ENCODE results near the gene CHPF2. TPM values are rescaled to one million over a fixed set of nuclear protein-coding genes. Genes with fewer than 3 reads are reported as not detected.

CHPF2 gene
- total and polyA plus RNA-seq, 2 experiments from 2014 or later: 51.0 to 70.0 TPM

DNA sequence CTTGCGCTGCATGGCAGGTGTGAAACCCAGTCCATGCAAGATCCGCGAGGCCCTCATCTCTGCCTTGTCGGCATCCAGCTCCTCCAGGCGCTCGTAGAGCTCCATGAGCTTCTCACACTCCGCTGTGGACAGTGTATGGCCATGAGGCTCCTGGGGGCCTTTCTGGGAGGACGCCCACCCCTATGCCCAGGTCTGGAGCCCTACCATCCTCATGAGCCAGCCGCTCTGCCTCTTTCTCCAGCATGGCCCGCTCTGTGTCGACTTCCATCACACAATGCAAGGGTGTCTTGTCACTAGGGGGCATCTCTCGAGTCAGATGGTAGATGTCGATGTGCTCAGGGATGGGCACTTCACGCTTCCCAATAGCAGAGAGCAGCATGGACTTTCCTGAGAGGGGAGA is 8.6 kb upstream of the CHPF2 start:
- 95% methylated on average over 14 of the region's 14 CpGs for WGBS (ENCODE audit: low lambda C conversion rate, missing lambda C conversion rate)
- H3K4me2 ChIP-seq: no peak overlapping the region
- no peaks in the 10 kb centered on the region for H3K27me3 ChIP-seq
- no peak for DNase-seq (ENCODE audit: low spot score)
- no peak overlapping the region for H2AFZ ChIP-seq
- no peaks in the 10 kb centered on the region for H3K36me3 ChIP-seq (replicated peaks; ENCODE audit: insufficient read depth, low read depth)
- no peaks in the 10 kb centered on the region for H3K9me3 ChIP-seq (ENCODE audit: low read depth)
- no peak overlapping the region for H3K27ac ChIP-seq
- H3K4me1 ChIP-seq (ENCODE audit: insufficient read depth): peaks cover 20% of the 10 kb centered on the region
- TF ChIP-seq, protein P1, sequence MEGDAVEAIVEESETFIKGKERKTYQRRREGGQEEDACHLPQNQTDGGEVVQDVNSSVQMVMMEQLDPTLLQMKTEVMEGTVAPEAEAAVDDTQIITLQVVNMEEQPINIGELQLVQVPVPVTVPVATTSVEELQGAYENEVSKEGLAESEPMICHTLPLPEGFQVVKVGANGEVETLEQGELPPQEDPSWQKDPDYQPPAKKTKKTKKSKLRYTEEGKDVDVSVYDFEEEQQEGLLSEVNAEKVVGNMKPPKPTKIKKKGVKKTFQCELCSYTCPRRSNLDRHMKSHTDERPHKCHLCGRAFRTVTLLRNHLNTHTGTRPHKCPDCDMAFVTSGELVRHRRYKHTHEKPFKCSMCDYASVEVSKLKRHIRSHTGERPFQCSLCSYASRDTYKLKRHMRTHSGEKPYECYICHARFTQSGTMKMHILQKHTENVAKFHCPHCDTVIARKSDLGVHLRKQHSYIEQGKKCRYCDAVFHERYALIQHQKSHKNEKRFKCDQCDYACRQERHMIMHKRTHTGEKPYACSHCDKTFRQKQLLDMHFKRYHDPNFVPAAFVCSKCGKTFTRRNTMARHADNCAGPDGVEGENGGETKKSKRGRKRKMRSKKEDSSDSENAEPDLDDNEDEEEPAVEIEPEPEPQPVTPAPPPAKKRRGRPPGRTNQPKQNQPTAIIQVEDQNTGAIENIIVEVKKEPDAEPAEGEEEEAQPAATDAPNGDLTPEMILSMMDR (IDR thresholded peaks at IDR 0.05; ENCODE audit: poor library complexity): no peak
- no peak for TF ChIP-seq EZH2phosphoT487 (IDR thresholded peaks at IDR 0.05; ENCODE audit: low read depth, severe bottlenecking, unreplicated experiment)
- no peak for TF ChIP-seq EZH2 (IDR thresholded peaks at IDR 0.05; ENCODE audit: borderline replicate concordance)
- H3K4me3 ChIP-seq: no peak overlapping the region
- peaks cover 14% of the 10 kb centered on the region for H3K79me2 ChIP-seq
- no peaks in the 10 kb centered on the region for H4K20me1 ChIP-seq (ENCODE audit: insufficient read depth, poor library complexity, severe bottlenecking)
- no peaks in the 10 kb centered on the region for H3K9me2 ChIP-seq (replicated peaks; ENCODE audit: insufficient read depth)

DNA sequence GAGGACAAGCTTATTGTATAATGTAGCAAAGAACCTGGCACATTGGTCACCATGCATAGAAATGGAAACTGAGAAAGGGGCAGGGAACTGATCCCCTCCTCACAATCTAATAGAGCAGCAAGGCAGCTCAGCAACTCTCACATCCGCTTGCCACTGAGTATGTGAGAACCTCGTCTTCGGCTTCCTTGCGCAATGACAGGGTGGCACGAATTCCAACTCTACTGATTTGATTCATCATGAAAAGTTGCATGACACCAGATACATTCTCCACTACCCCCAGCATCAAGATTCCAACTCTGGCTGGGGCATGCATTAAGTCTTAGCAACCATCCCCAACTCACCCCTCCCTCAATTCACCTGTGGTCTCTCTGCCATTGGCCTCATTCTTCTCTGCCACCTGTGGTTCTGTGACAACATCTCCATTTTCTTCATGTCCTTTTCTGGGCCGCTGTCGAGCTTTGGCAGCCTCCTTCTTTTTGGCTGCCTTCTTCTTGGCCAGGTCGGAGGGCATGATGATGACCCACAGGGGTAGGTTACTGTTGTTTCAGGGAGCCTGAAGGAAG is 6.3 kb upstream of the CHPF2 start:
- H3K79me2 ChIP-seq: peaks cover 14% of the 10 kb centered on the region
- no peak overlapping the region for H3K27ac ChIP-seq
- H3K4me2 ChIP-seq: peak overlapping the region; percentile 97
- no peaks in the 10 kb centered on the region for H4K20me1 ChIP-seq (ENCODE audit: insufficient read depth, poor library complexity, severe bottlenecking)
- peak overlapping the region; percentile 51 for H3K4me3 ChIP-seq
- no peak overlapping the region for H2AFZ ChIP-seq
- TF ChIP-seq, protein P1 (IDR thresholded peaks at IDR 0.05; ENCODE audit: poor library complexity): no peak
- TF ChIP-seq EZH2phosphoT487 (IDR thresholded peaks at IDR 0.05; ENCODE audit: low read depth, severe bottlenecking, unreplicated experiment): no peak
- TF ChIP-seq EZH2 (IDR thresholded peaks at IDR 0.05; ENCODE audit: borderline replicate concordance): no peak
- H3K9me2 ChIP-seq (replicated peaks; ENCODE audit: insufficient read depth): no peaks in the 10 kb centered on the region
- no peaks in the 10 kb centered on the region for H3K9me3 ChIP-seq (ENCODE audit: low read depth)
- H3K36me3 ChIP-seq (replicated peaks; ENCODE audit: insufficient read depth, low read depth): no peaks in the 10 kb centered on the region
- 73% methylated on average over 8 of the region's 8 CpGs for WGBS (ENCODE audit: low lambda C conversion rate, missing lambda C conversion rate)
- peaks cover 20% of the 10 kb centered on the region for H3K4me1 ChIP-seq (ENCODE audit: insufficient read depth)
- DNase-seq (ENCODE audit: low spot score): no peak
- H3K27me3 ChIP-seq: no peaks in the 10 kb centered on the region

DNA sequence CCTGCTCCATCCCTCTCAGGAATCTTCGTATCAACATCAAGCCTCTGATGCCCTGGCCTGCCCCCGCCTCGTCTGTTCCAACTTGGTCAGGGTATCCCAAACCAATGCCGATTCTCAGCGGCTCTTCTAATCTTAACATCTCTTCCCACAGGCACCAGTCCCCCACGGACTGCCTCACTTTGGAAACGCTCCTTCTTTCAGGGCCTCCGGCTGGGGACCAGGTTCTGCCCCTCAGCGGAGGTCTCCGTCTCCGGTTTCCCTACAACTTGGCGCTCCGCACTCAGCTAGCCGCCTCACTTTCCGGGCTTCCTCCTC is 5.8 kb upstream of the CHPF2 start:
- peaks cover 20% of the 10 kb centered on the region for H3K4me1 ChIP-seq (ENCODE audit: insufficient read depth)

More for the DNA sequence above, 5.8 kb upstream of the CHPF2 start:
- Histone ChIP-seq H4K20me1 (ENCODE audit: insufficient read depth, poor library complexity, severe bottlenecking) (no peaks in the 10 kb centered on the region), H3K9me2 (replicated peaks; ENCODE audit: insufficient read depth) (no peaks in the 10 kb centered on the region), H3K4me3 (peak overlapping the region; percentile 51), H3K4me2 (peak overlapping the region; percentile 97), H3K27ac (peak overlapping the region; percentile 55), H2AFZ (peak overlapping the region; percentile 60), H3K27me3 (no peaks in the 10 kb centered on the region), H3K79me2 (peaks cover 16% of the 10 kb centered on the region), H3K36me3 (replicated peaks; ENCODE audit: insufficient read depth, low read depth) (no peaks in the 10 kb centered on the region), H3K9me3 (ENCODE audit: low read depth) (no peaks in the 10 kb centered on the region)
- WGBS (ENCODE audit: low lambda C conversion rate, missing lambda C conversion rate): 3% methylated on average over 15 of the region's 15 CpGs
- TF ChIP-seq, protein P1 (IDR thresholded peaks at IDR 0.05; ENCODE audit: poor library complexity): no peak
- TF ChIP-seq EZH2phosphoT487 (IDR thresholded peaks at IDR 0.05; ENCODE audit: low read depth, severe bottlenecking, unreplicated experiment): no peak
- no peak for TF ChIP-seq EZH2 (IDR thresholded peaks at IDR 0.05; ENCODE audit: borderline replicate concordance)
- no peak for DNase-seq (ENCODE audit: low spot score)
